ENCODE results near the gene RIC8A. TPM values are rescaled to one million over a fixed set of nuclear protein-coding genes. Genes with fewer than 3 reads are reported as not detected.
A peak's percentile ranks its signal among the peaks of the same experiment; 100 is the strongest.

The RIC8A gene
- total and polyA plus RNA-seq, 4 donors: 12.5 to 49.6 (median 34.5) TPM

GRCh38 chr11:206526-207207, 841 bp upstream of the RIC8A start:
- peak overlapping the region; percentile 84 to 91 (median 88) for H3K4me3 ChIP-seq (ENCODE audit: low read depth in 1 of 3, low read length in 3 of 3)
- no peaks in the 10 kb centered on the region for H3K9me3 ChIP-seq (ENCODE audit: control insufficient read depth in 4 of 4, low read length in 3 of 4)
- H3K9ac ChIP-seq (ENCODE audit: low read depth in 1 of 2, low read length in 2 of 2): peak overlapping the region; percentile 65 to 96
- DNase-seq (ENCODE audit: low spot score): no peak
- under 1% methylated on average over 39 of the region's 39 CpGs for WGBS
- H3K4me1 ChIP-seq (ENCODE audit: control insufficient read depth in 4 of 4, insufficient read depth in 4 of 4, low read length in 3 of 4): peaks cover 8 to 41% (median 28%) of the 10 kb centered on the region in 4 donors
- peak overlapping the region; percentile 92 to 99 for H3K27ac ChIP-seq (ENCODE audit: low read depth in 1 of 2, low read length in 2 of 2)
- no peaks in the 10 kb centered on the region for H3K27me3 ChIP-seq (ENCODE audit: control insufficient read depth in 4 of 4, insufficient read depth in 4 of 4, low read length in 3 of 4)
- no peak for TF ChIP-seq ATF3 (IDR thresholded peaks at IDR 0.05)
- no peak for TF ChIP-seq YY1 (IDR thresholded peaks at IDR 0.05)
- TF ChIP-seq SP1 (IDR thresholded peaks at IDR 0.05): no peak
- no peak for TF ChIP-seq JUND (IDR thresholded peaks at IDR 0.05)
- TF ChIP-seq FOXA2 (IDR thresholded peaks at IDR 0.05): no peak
- no peak for TF ChIP-seq NR2F2 (IDR thresholded peaks at IDR 0.05)
- peaks cover 5 to 40% (median 21%) of the 10 kb centered on the region in 4 donors for H3K36me3 ChIP-seq (ENCODE audit: control insufficient read depth in 4 of 4, insufficient read depth in 3 of 4, low read depth in 1 of 4, low read length in 3 of 4)

GRCh38 chr11:207863-208180, 314 bp downstream of the RIC8A start:
- under 1% methylated on average over 27 of the region's 27 CpGs for WGBS
- Histone ChIP-seq H3K4me1 (ENCODE audit: control insufficient read depth in 4 of 4, insufficient read depth in 4 of 4, low read length in 3 of 4) (peaks cover 8 to 41% (median 28%) of the 10 kb centered on the region in 4 donors), H3K27ac (ENCODE audit: low read depth in 1 of 2, low read length in 2 of 2) (peak overlapping the region; percentile 92 to 99), H3K36me3 (ENCODE audit: control insufficient read depth in 4 of 4, insufficient read depth in 3 of 4, low read depth in 1 of 4, low read length in 3 of 4) (peaks cover 8 to 52% (median 29%) of the 10 kb centered on the region in 4 donors), H3K27me3 (ENCODE audit: control insufficient read depth in 4 of 4, insufficient read depth in 4 of 4, low read length in 3 of 4) (no peaks in the 10 kb centered on the region), H3K9ac (ENCODE audit: low read depth in 1 of 2, low read length in 2 of 2) (peak overlapping the region; percentile 91 to 96), H3K4me3 (ENCODE audit: low read depth in 1 of 3, low read length in 3 of 3) (peak overlapping the region; percentile 84 to 93 (median 88)), H3K9me3 (ENCODE audit: control insufficient read depth in 4 of 4, low read length in 3 of 4) (no peaks in the 10 kb centered on the region)
- no peak for DNase-seq (ENCODE audit: low spot score)
- no peak for TF ChIP-seq CTCF (IDR thresholded peaks at IDR 0.05; ENCODE audit: low read depth, low read length, missing input control)
- no peak for TF ChIP-seq TAF1 (conservative IDR thresholded peaks at IDR 0.05)
- no peak for TF ChIP-seq NR2F2 (IDR thresholded peaks at IDR 0.05)
- TF ChIP-seq HNF4A (conservative IDR thresholded peaks at IDR 0.05): no peak
- TF ChIP-seq YY1 (IDR thresholded peaks at IDR 0.05): no peak
- TF ChIP-seq RAD21 (IDR thresholded peaks at IDR 0.05): no peak
- no peak for TF ChIP-seq FOXA1 (IDR thresholded peaks at IDR 0.05)
- TF ChIP-seq HNF4G (IDR thresholded peaks at IDR 0.05): no peak
- no peak for TF ChIP-seq FOXA2 (IDR thresholded peaks at IDR 0.05)
- TF ChIP-seq JUND (IDR thresholded peaks at IDR 0.05): no peak
- no peak for TF ChIP-seq ZBTB33 (IDR thresholded peaks at IDR 0.05)
- TF ChIP-seq MAX (IDR thresholded peaks at IDR 0.05): no peak
- no peak for TF ChIP-seq EGR1 (IDR thresholded peaks at IDR 0.05; ENCODE audit: low read depth in 2 of 2)
- TF ChIP-seq REST (IDR thresholded peaks at IDR 0.05): no peak
- TF ChIP-seq SP1 (IDR thresholded peaks at IDR 0.05): no peak
- no peak for TF ChIP-seq GABPA (IDR thresholded peaks at IDR 0.05 in 1 of 2, conservative IDR thresholded peaks at IDR 0.05 in 1 of 2)
- TF ChIP-seq RXRA (IDR thresholded peaks at IDR 0.05): no peak
- no peak for TF ChIP-seq ATF3 (IDR thresholded peaks at IDR 0.05)

Data from liver (tissue), 9 donors.